A549 (cell line): ENCODE data around the gene MTA3.

Experiments used
- GATA3 ChIP-seq: IDR thresholded peaks from 2 replicates; pipeline ENCODE4 v1.6.1; 2012; ENCODE audit warnings: borderline replicate concordance
- POLR2A ChIP-seq: IDR thresholded peaks from 2 replicates; pipeline ENCODE4 v1.6.1; 2012; ENCODE audit warnings: mild to moderate bottlenecking, low read length
- SMC3 ChIP-seq: fragments of >200 bp; sonication (Bioruptor Twin); formaldehyde crosslinking; IDR thresholded peaks from 3 replicates; pipeline ENCODE4 v1.6.1; 2018; ENCODE audit warnings: inconsistent platforms
- TF ChIP-seq, protein P1 (sequence below): fragments of >200 bp; sonication (Bioruptor Twin); formaldehyde crosslinking; IDR thresholded peaks from 3 replicates; pipeline ENCODE4 v1.5.1; 2016

DNA sequence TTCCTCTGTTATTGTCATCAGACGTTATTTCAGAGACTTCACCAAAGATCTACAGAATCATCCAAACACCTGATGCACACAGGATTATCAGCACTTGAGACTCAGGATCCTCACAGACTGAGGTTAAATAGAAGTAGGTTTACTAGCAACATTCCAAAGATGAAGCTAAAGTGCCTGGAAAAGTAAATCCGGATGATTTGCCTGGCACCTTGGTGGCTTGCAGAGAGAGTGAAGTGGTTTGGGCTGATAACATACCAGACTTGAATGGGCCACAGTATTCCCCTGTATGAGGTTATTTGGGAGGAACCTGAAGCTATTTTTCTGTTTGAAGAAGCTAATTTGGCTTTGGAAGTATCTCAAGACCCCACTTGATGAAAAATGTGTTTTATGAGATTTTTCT lies 144.5 kb downstream of the MTA3 start:
- TF ChIP-seq POLR2A (no peak), GATA3 (no peak), SMC3 (no peak)
- TF ChIP-seq, protein P1, sequence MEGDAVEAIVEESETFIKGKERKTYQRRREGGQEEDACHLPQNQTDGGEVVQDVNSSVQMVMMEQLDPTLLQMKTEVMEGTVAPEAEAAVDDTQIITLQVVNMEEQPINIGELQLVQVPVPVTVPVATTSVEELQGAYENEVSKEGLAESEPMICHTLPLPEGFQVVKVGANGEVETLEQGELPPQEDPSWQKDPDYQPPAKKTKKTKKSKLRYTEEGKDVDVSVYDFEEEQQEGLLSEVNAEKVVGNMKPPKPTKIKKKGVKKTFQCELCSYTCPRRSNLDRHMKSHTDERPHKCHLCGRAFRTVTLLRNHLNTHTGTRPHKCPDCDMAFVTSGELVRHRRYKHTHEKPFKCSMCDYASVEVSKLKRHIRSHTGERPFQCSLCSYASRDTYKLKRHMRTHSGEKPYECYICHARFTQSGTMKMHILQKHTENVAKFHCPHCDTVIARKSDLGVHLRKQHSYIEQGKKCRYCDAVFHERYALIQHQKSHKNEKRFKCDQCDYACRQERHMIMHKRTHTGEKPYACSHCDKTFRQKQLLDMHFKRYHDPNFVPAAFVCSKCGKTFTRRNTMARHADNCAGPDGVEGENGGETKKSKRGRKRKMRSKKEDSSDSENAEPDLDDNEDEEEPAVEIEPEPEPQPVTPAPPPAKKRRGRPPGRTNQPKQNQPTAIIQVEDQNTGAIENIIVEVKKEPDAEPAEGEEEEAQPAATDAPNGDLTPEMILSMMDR, result no peak
